ENCODE data around the gene HNRNPA0. TPM values are rescaled to one million over a fixed set of nuclear protein-coding genes. Genes with fewer than 3 reads are reported as not detected.

The HNRNPA0 gene
- total and polyA plus RNA-seq, 2 donors (not counting 3 experiments of a cell fraction or from before 2014, with no cell fraction given): 16.0 to 37.5 TPM

DNA sequence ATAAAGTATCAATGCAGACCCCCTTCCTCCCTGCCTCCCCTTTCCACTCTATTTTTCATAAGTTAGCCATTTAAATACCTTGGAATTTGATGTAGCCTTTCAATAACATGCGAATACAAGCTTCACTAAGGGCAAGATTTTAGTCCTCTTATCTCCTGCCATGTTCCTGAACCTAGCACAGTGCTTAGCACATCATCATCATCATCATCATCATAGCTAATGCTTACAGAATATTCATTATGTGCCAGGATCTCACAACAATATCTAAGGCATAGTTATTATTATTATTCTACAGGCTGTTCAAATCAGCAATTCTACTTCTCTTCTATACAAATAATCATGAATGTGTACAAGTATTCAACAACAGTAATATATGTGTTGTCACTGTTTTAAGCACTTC lies 38.7 kb downstream of the HNRNPA0 start:
- FAIRE-seq (no peak), DNase-seq (ENCODE audit: low read depth, low spot score) (no peak)
- Histone ChIP-seq H3K79me2 (ENCODE audit: control insufficient read depth, insufficient read depth, low read length) (no peaks in the 10 kb centered on the region), H2AFZ (ENCODE audit: low read depth, low read length) (no peak overlapping the region), H3K9me3 (replicated peaks; ENCODE audit: control insufficient read depth, insufficient read depth, low read length) (no peaks in the 10 kb centered on the region), H3K4me1 (ENCODE audit: control insufficient read depth, extremely low read depth, insufficient read depth, low read length) (no peaks in the 10 kb centered on the region), H4K20me1 (replicated peaks; ENCODE audit: control insufficient read depth, extremely low read depth, insufficient read depth, low read length) (no peaks in the 10 kb centered on the region), H3K4me3 (replicated peaks in 1 of 3; ENCODE audit: insufficient read depth in 1 of 3, low read depth in 1 of 3, low read length in 3 of 3) (no peak overlapping the region), H3K9ac (replicated peaks; ENCODE audit: extremely low read depth, insufficient read depth, low read length) (no peak overlapping the region), H3K36me3 (ENCODE audit: control insufficient read depth in 2 of 2, extremely low read depth in 1 of 2, insufficient read depth in 2 of 2, low read length in 2 of 2) (peaks cover 0 to 2% of the 10 kb centered on the region in 2 experiments), H3K27ac (ENCODE audit: insufficient read depth, low read depth, low read length) (no peak overlapping the region), H3K27me3 (ENCODE audit: control insufficient read depth in 2 of 2, insufficient read depth in 2 of 2, low read length in 2 of 2) (no peaks in the 10 kb centered on the region), H3K9me1 (replicated peaks; ENCODE audit: control insufficient read depth, extremely low read depth, insufficient read depth, low read length) (no peaks in the 10 kb centered on the region), H3K4me2 (ENCODE audit: insufficient read depth, low read length) (no peak overlapping the region)
- dilution Hi-C loops (cut with MboI; ENCODE audit: extremely low pct_ligation_motif_present, low sequenced_read_pairs) (no loop called here), intact Hi-C loops (cut with micrococcal nuclease) (no loop called here)
- TF ChIP-seq FOS (IDR thresholded peaks at IDR 0.05; ENCODE audit: borderline replicate concordance, insufficient read depth, low read length) (no peak), MYC (IDR thresholded peaks at IDR 0.05; ENCODE audit: low read depth, low read length) (no peak), MAX (IDR thresholded peaks at IDR 0.05; ENCODE audit: insufficient read depth, insufficient read length) (no peak), POLR2AphosphoS5 (IDR thresholded peaks at IDR 0.05; ENCODE audit: insufficient read depth, low read depth, low read length) (no peak), JUN (IDR thresholded peaks at IDR 0.05; ENCODE audit: borderline replicate concordance, insufficient read depth, insufficient read length, low read depth) (no peak), POLR2A (IDR thresholded peaks at IDR 0.05; ENCODE audit: low read depth, low read length) (no peak), GATA2 (IDR thresholded peaks at IDR 0.05; ENCODE audit: insufficient read depth, insufficient read length, low read depth, low read length) (no peak), EZH2 (IDR thresholded peaks at IDR 0.05; ENCODE audit: borderline replicate concordance, low read depth, low read length, severe bottlenecking) (no peak)
- TF ChIP-seq, protein P1, sequence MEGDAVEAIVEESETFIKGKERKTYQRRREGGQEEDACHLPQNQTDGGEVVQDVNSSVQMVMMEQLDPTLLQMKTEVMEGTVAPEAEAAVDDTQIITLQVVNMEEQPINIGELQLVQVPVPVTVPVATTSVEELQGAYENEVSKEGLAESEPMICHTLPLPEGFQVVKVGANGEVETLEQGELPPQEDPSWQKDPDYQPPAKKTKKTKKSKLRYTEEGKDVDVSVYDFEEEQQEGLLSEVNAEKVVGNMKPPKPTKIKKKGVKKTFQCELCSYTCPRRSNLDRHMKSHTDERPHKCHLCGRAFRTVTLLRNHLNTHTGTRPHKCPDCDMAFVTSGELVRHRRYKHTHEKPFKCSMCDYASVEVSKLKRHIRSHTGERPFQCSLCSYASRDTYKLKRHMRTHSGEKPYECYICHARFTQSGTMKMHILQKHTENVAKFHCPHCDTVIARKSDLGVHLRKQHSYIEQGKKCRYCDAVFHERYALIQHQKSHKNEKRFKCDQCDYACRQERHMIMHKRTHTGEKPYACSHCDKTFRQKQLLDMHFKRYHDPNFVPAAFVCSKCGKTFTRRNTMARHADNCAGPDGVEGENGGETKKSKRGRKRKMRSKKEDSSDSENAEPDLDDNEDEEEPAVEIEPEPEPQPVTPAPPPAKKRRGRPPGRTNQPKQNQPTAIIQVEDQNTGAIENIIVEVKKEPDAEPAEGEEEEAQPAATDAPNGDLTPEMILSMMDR (IDR thresholded peaks at IDR 0.05; ENCODE audit: extremely low read depth in 1 of 2, insufficient read depth in 1 of 2, low read depth in 1 of 2, low read length in 2 of 2): no peak
- POLR2A ChIA-PET: no interaction called here
- BruUV-seq (replicated peaks): no TSS peak
- CTCF ChIA-PET: interaction anchor here (0.8 to 2.7 kb wide), 10 partner anchors 9 to 86 kb away, joined by 3 to 20 read pairs (median 6); partner anchors contain the start of gene KLHL3
